Liver (tissue), 9 donors: ENCODE results near the gene LAMA5. TPM values are rescaled to one million over a fixed set of nuclear protein-coding genes. Genes with fewer than 3 reads are reported as not detected.
A peak's percentile ranks its signal among the peaks of the same experiment; 100 is the strongest.

Source experiments
- DNase-seq: peaks from one replicate; pipeline ENCODE4 v3.0.0-alpha.2; 2017; ENCODE audit warnings: low spot score
- H3K27ac ChIP-seq, 2 donors: one replicate each; pipeline ENCODE4 v1.7.0; 2013; ENCODE audit warnings: inconsistent platforms in 2 of 2, low read length in 2 of 2, control low read depth in 1 of 2, low read depth in 1 of 2, mild to moderate bottlenecking in 1 of 2
- H3K27me3 ChIP-seq, 4 donors: one replicate each; pipeline versions ENCODE4 v1.6.1 to v1.7.0; 2013; ENCODE audit warnings: low read length in 3 of 4, inconsistent platforms in 1 of 4, mild to moderate bottlenecking in 1 of 4, moderate library complexity in 1 of 4; ENCODE audit not compliant: control insufficient read depth in 4 of 4, insufficient read depth in 4 of 4
- H3K36me3 ChIP-seq, 4 donors: one replicate each; pipeline versions ENCODE4 v1.6.1 to v1.7.0; 2013; ENCODE audit warnings: low read length in 3 of 4, mild to moderate bottlenecking in 3 of 4, low read depth in 1 of 4, moderate library complexity in 1 of 4; ENCODE audit not compliant: control insufficient read depth in 4 of 4, insufficient read depth in 3 of 4
- H3K4me1 ChIP-seq, 4 donors: one replicate each; pipeline versions ENCODE4 v1.6.1 to v1.7.0; 2013; ENCODE audit warnings: low read length in 3 of 4, mild to moderate bottlenecking in 3 of 4, moderate library complexity in 1 of 4; ENCODE audit not compliant: control insufficient read depth in 4 of 4, insufficient read depth in 4 of 4
- H3K4me3 ChIP-seq, 3 donors: one replicate each; pipeline versions ENCODE4 v1.6.1 to v1.7.0; 2013; ENCODE audit warnings: low read length in 3 of 3, control low read depth in 1 of 3, low read depth in 1 of 3, mild to moderate bottlenecking in 1 of 3
- H3K9ac ChIP-seq, 2 donors: one replicate each; pipeline ENCODE4 v1.7.0; 2013; ENCODE audit warnings: low read length in 2 of 2, mild to moderate bottlenecking in 2 of 2, moderate library complexity in 2 of 2, control low read depth in 1 of 2, low read depth in 1 of 2
- H3K9me3 ChIP-seq, 4 donors: one replicate each; pipeline versions ENCODE4 v1.6.1 to v1.7.0; 2013; ENCODE audit warnings: low read length in 3 of 4; ENCODE audit not compliant: control insufficient read depth in 4 of 4
- ATF3 ChIP-seq: IDR thresholded peaks from 2 replicates; pipeline ENCODE4 v1.6.1; 2016; ENCODE audit warnings: antibody characterized with exemption
- CTCF ChIP-seq: fragments of 150-350 bp; IDR thresholded peaks from 2 replicates; pipeline ENCODE4 v1.5.1; 2017; ENCODE audit warnings: improper control_type of control experiment, low read depth, low read length; ENCODE audit not compliant: missing input control
- EGR1 ChIP-seq, 2 donors: IDR thresholded peaks; 2 replicates each; pipeline ENCODE4 v1.6.1; 2016 to 2018; ENCODE audit warnings: antibody characterized with exemption in 2 of 2, low read depth in 2 of 2
- FOXA1 ChIP-seq: IDR thresholded peaks from 2 replicates; pipeline ENCODE4 v1.6.1; 2016; ENCODE audit warnings: antibody characterized with exemption
- FOXA2 ChIP-seq: IDR thresholded peaks from 2 replicates; pipeline ENCODE4 v1.6.1; 2016; ENCODE audit warnings: antibody characterized with exemption
- GABPA ChIP-seq, 2 donors: IDR thresholded peaks in 1 of 2; conservative IDR thresholded peaks in 1 of 2; 2 replicates each; pipeline ENCODE4 v1.6.1; 2016; ENCODE audit warnings: antibody characterized with exemption in 2 of 2, mild to moderate bottlenecking in 1 of 2, moderate library complexity in 1 of 2
- HNF4A ChIP-seq, 2 donors: conservative IDR thresholded peaks; 2 replicates each; pipeline ENCODE4 v1.6.1; 2016; ENCODE audit warnings: antibody characterized with exemption in 2 of 2, mild to moderate bottlenecking in 2 of 2
- JUND ChIP-seq, 2 donors: IDR thresholded peaks; 2 replicates each; pipeline ENCODE4 v1.6.1; 2016; ENCODE audit warnings: antibody characterized with exemption in 2 of 2
- MAX ChIP-seq: IDR thresholded peaks from 2 replicates; pipeline ENCODE4 v1.6.1; 2016; ENCODE audit warnings: antibody characterized with exemption
- NR2F2 ChIP-seq: IDR thresholded peaks from 2 replicates; pipeline ENCODE4 v1.6.1; 2016; ENCODE audit warnings: antibody characterized with exemption
- RAD21 ChIP-seq, 2 donors: IDR thresholded peaks; 2 replicates each; pipeline ENCODE4 v1.6.1; 2016; ENCODE audit warnings: antibody characterized with exemption in 2 of 2, mild to moderate bottlenecking in 2 of 2
- REST ChIP-seq: IDR thresholded peaks from 2 replicates; pipeline ENCODE4 v1.6.1; 2016; ENCODE audit warnings: antibody characterized with exemption, mild to moderate bottlenecking
- RXRA ChIP-seq, 2 donors: IDR thresholded peaks; 2 replicates each; pipeline ENCODE4 v1.6.1; 2017 to 2018; ENCODE audit warnings: antibody characterized with exemption in 2 of 2, mild to moderate bottlenecking in 1 of 2
- SP1 ChIP-seq: IDR thresholded peaks from 2 replicates; pipeline ENCODE4 v1.6.1; 2018; ENCODE audit warnings: antibody characterized with exemption, mild to moderate bottlenecking
- TAF1 ChIP-seq: conservative IDR thresholded peaks from 2 replicates; pipeline ENCODE4 v1.6.1; 2016; ENCODE audit warnings: antibody characterized with exemption, mild to moderate bottlenecking
- YY1 ChIP-seq: IDR thresholded peaks from 2 replicates; pipeline ENCODE4 v1.6.1; 2016; ENCODE audit warnings: antibody characterized with exemption, mild to moderate bottlenecking
- WGBS: extraction: QIAGEN DNeasy Blood & Tissue Kit; methylation state at CpG from one replicate; pipeline ENCODE4 v1.1.7; 2013; 5-methylcytosine and 5-hydroxymethylcytosine counted together
- polyA plus RNA-seq, 2 donors: library from polyadenylated mRNA; stranded (reverse) in 1 of 2; unstranded in 1 of 2; fragments of 200-250 nt in 1 of 2; fragments of >200 nt in 1 of 2; fragmentation: Nextera tagmentation in 1 of 2; extraction: Ambion mirVana in 1 of 2; gene quantifications; one replicate each; pipeline versions ENCODE4 v1.2.1 to v1.2.3, GENCODE V29; 2013 to 2015
- total RNA-seq, 2 donors: library from RNA; depleted of rRNA; stranded (reverse); fragments of >200 nt; gene quantifications; one replicate each; pipeline ENCODE4 v1.2.3, GENCODE V29; 2014
- donor health status: healthy.
- donor health status: healthy.
- donor health status: healthy.
- donor health status: healthy.
- donor health status: healthy.

The LAMA5 gene
- total and polyA plus RNA-seq, 4 donors, result 3.6 to 40.2 (median 13.7) TPM

GRCh38 chr20:62358171-62359042, 8.7 kb downstream of the LAMA5 start:
- Histone ChIP-seq H3K4me3 (no peak overlapping the region), H3K27ac (peak overlapping the region; percentile 82 to 86), H3K36me3 (peaks cover 0 to 2% (median 0%) of the 10 kb centered on the region in 4 donors), H3K27me3 (no peaks in the 10 kb centered on the region), H3K9me3 (no peaks in the 10 kb centered on the region), H3K9ac (no peak overlapping the region), H3K4me1 (peaks cover 56 to 84% (median 71%) of the 10 kb centered on the region in 4 donors)
- 35% methylated on average over 24 of the region's 24 CpGs for WGBS
- DNase-seq, result peak; percentile 67
- TF ChIP-seq GABPA (IDR thresholded peaks at IDR 0.05 in 1 of 2, conservative IDR thresholded peaks at IDR 0.05 in 1 of 2), result peak in 1 of 2 donors; percentile 77
- TF ChIP-seq REST, result peak; percentile 78
- peak; percentile 67 for TF ChIP-seq YY1
- TF ChIP-seq MAX, result peak; percentile 51
- TF ChIP-seq HNF4A (conservative IDR thresholded peaks at IDR 0.05), result peak; percentile 57 to 79
- peak in 1 of 2 donors; percentile 62 for TF ChIP-seq RAD21 (IDR thresholded peaks at IDR 0.05)
- no peak for TF ChIP-seq CTCF
- TF ChIP-seq SP1, result peak; percentile 75
- no peak for TF ChIP-seq ATF3
- TF ChIP-seq RXRA (IDR thresholded peaks at IDR 0.05), result peak; percentile 58 to 75

- WGBS, result 71% methylated on average over 7 of the region's 7 CpGs
- Histone ChIP-seq H3K36me3 (peaks cover 0 to 2% (median 0%) of the 10 kb centered on the region in 4 donors), H3K4me3 (no peak overlapping the region), H3K9me3 (no peaks in the 10 kb centered on the region), H3K27ac (peak overlapping the region; percentile 82 to 86), H3K27me3 (no peaks in the 10 kb centered on the region), H3K4me1 (peaks cover 55 to 85% (median 71%) of the 10 kb centered on the region in 4 donors), H3K9ac (no peak overlapping the region)
- DNase-seq, result no peak
- TF ChIP-seq CTCF, result no peak
- no peak for TF ChIP-seq TAF1
- no peak for TF ChIP-seq SP1
- TF ChIP-seq FOXA2, result no peak
- no peak for TF ChIP-seq NR2F2
- TF ChIP-seq FOXA1, result no peak
- TF ChIP-seq YY1, result no peak
- TF ChIP-seq EGR1 (IDR thresholded peaks at IDR 0.05; ENCODE audit: low read depth in 2 of 2), result no peak
- TF ChIP-seq HNF4A (conservative IDR thresholded peaks at IDR 0.05), result no peak
- no peak for TF ChIP-seq RAD21 (IDR thresholded peaks at IDR 0.05)
- no peak for TF ChIP-seq MAX
- TF ChIP-seq GABPA (IDR thresholded peaks at IDR 0.05 in 1 of 2, conservative IDR thresholded peaks at IDR 0.05 in 1 of 2), result no peak
- no peak for TF ChIP-seq RXRA (IDR thresholded peaks at IDR 0.05)
- TF ChIP-seq ATF3, result no peak
- TF ChIP-seq REST, result no peak
- TF ChIP-seq JUND (IDR thresholded peaks at IDR 0.05), result no peak
Observed at GRCh38 chr20:62357681-62358080, 9.4 kb downstream of the LAMA5 start.
